DMS79 treated with DMSO at 0.1 percent for 48 hours (cell line): ENCODE measurements around the gene STXBP3.

ENCODE experiments used
- DNase-seq: peaks from one replicate; lab custom pipeline; 2025; lab: John Stamatoyannopoulos, UW

Gene STXBP3

GRCh38 chr1:108843390-108844137, 97.1 kb downstream of the STXBP3 start:
- no peak for DNase-seq

- no peak for DNase-seq
These were observed 99.0 kb downstream of the STXBP3 start for GRCh38 chr1:108845446-108845845.

- no peak for DNase-seq
These were observed 99.5 kb downstream of the STXBP3 start for GRCh38 chr1:108845991-108846390.

GRCh38 chr1:108847494-108847893, 101.0 kb downstream of the STXBP3 start:
- peak; percentile 26 for DNase-seq

- no peak for DNase-seq
These were observed 102.3 kb downstream of the STXBP3 start for GRCh38 chr1:108848806-108849205.

GRCh38 chr1:108850929-108851328, 104.5 kb downstream of the STXBP3 start:
- no peak for DNase-seq

- no peak for DNase-seq
These were observed 105.1 kb downstream of the STXBP3 start for GRCh38 chr1:108851567-108851966.

- DNase-seq = no peak
These were observed 105.9 kb downstream of the STXBP3 start for GRCh38 chr1:108852221-108852975.

GRCh38 chr1:108854221-108855019, 107.9 kb downstream of the STXBP3 start:
- DNase-seq = no peak

GRCh38 chr1:108856994-108857393, 110.5 kb downstream of the STXBP3 start, which contains the start of gene AKNAD1:
Gene AKNAD1 (minus strand): TSS chr1:108857094. CDS start chr1:108852664, 4,430 bp downstream.
- no peak for DNase-seq

- no peak for DNase-seq
These were observed 111.9 kb downstream of the STXBP3 start for GRCh38 chr1:108858230-108858950.
